ENCODE results near the gene GEMIN2.
"Not testable (repeated sequence)": the region's sequence is repeated elsewhere in the genome, so short reads cannot be mapped to it uniquely, and the experiment has no call there.

Gene GEMIN2, protein sequence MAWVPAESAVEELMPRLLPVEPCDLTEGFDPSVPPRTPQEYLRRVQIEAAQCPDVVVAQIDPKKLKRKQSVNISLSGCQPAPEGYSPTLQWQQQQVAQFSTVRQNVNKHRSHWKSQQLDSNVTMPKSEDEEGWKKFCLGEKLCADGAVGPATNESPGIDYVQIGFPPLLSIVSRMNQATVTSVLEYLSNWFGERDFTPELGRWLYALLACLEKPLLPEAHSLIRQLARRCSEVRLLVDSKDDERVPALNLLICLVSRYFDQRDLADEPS
- 10.6 to 13.7 (median 13.0) reads per million in 3 experiments for total RNA-seq

DNA sequence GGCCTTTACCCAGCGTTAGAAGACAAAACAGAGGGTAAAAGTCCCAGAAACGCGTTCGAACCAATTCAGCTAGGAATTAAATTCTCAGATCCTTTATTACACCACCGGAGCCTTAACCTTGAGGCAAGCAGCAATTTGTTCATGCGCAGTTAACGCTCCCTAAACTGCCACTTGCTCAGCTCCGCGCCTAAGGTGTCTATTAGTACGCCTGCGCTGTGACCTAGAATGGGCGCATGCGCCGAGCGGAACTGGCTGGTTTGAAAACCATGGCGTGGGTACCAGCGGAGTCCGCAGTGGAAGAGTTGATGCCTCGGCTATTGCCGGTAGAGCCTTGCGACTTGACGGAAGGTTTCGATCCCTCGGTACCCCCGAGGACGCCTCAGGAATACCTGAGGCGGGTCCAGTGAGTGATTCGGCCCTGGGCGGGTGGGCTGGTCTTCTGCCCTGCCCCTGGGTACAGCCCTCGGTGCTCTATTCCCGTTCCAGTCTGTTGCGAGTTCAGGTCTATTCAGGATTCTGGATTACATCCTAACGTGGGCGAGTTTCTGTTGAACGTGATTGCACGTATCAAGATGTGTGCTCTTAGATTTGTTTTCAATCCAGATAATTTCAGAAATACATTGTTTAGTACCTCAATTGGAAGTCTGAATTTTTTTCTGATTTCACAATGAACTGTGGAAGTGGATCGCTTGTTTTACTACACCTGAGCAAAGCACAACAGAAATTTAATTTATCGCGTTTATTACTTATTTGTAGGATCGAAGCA lies at the start of gene GEMIN2:
Gene GEMIN2 (plus strand): TSS at position 251 of the 766 bp plus-strand sequence. CDS start 16 bp downstream, at position 267.
- DNase-seq = peak; percentile 93

- DNase-seq = not testable (repeated sequence)
Observed at GRCh38 chr14:39069169-39069805, 44.8 kb upstream of the GEMIN2 start.

DNA sequence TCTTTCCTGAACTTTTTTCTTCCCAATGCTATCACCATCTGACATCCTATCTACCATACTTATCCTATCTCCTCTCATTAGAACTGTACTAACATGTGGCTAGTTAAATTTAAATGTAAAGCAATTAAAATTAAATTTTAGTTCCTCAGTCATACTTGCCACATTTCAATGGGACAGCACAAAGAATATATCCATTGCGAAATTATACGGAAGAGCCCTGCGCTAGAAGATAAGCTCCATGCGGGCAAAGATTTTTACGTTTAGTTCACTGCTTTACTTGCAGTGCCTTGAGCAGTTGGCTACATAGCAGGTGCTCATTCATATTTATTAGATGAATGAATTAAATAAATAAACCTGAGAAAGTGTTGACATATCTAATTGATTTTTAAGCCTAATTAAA lies 44.2 kb upstream of the GEMIN2 start:
- DNase-seq = no peak

GRCh38 chr14:39071096-39071495 lies 43.0 kb upstream of the GEMIN2 start:
- DNase-seq = no peak

DNA sequence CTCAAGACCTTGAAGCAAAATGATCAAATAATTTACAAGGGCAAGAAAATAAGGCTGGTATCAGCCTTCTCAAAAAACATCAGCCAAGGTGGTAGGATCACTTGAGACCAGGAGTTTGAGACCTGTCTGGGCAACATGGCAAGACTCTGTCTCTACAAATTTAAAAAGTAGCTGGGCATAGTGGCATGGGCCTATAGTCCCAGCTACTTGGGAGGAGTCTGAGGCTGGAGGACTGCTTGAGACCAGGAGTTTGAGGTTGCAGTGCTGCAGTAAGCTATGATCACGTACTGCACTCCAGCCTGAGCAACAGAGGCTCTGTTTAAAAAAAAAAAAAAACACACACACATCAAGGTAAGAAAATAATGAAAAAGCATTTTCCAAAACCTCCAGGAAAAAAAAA lies 33.2 kb upstream of the GEMIN2 start:
- no peak for DNase-seq

- DNase-seq = no peak
Observed at GRCh38 chr14:39083127-39083526, 31.0 kb upstream of the GEMIN2 start.

DNA sequence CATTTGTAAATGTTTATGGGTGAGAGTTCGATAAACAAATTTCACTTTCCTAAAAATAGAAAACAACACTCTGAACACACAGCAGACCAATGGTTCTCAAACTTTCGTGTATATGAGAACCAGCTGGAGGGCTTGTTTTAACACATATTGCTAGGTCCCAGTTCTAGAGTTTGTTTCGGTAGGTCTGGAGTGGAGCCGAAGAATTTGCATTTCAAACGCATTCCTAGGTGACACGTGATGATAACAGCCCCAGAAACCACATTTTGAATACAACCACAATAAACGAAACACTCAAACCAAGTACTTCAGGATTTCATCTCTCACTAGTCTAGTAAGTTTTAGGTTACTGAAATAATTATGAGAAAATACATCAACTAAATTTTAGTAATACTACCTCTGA lies 28.2 kb upstream of the GEMIN2 start:
- DNase-seq = no peak

GRCh38 chr14:39087493-39087892 lies 26.6 kb upstream of the GEMIN2 start:
- no peak for DNase-seq

GRCh38 chr14:39090548-39091111 lies 23.5 kb upstream of the GEMIN2 start:
- no peak for DNase-seq

DNA sequence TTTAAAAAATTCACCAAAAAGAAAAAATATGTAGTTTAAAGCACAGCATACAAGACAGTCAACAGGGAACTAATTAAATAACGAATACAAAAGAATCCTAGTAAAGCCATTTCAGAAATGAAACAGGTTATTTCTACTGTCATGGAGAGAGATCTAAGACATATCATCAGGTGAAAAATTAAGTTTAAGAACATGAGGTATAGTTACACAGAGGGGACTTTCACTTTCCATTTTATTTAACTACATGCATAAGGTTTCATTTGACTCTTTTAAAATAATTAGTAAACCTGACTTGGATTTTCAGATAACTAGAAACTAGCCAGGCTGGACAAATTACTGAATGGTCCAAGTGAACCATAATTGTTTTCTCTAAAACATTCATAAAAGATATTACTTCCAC lies 22.4 kb upstream of the GEMIN2 start:
- DNase-seq = no peak

- no peak for DNase-seq
Observed at GRCh38 chr14:39094515-39094914, 19.6 kb upstream of the GEMIN2 start.

- peak; percentile 21 for DNase-seq
Observed at GRCh38 chr14:39097159-39097558, 17.0 kb upstream of the GEMIN2 start.

DNA sequence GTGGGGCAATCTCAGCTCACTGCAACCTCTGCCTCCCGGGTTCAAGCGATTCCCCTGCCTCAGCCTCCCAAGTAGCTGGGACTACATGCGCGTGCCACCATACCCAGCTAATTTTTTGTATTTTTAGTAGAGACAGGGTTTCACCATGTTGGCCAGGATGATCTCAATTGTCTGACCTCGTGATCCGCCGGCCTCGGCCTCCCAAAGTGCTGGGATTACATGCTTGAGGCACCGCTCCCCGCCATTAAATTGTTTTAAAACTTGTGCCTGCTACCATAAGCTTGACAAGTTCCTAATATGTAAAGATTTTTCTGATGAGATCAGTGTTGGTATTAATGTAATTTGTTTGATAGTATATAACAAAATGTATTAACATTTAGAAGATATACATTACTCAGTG lies 14.9 kb upstream of the GEMIN2 start:
- DNase-seq = not testable (repeated sequence)

DNA sequence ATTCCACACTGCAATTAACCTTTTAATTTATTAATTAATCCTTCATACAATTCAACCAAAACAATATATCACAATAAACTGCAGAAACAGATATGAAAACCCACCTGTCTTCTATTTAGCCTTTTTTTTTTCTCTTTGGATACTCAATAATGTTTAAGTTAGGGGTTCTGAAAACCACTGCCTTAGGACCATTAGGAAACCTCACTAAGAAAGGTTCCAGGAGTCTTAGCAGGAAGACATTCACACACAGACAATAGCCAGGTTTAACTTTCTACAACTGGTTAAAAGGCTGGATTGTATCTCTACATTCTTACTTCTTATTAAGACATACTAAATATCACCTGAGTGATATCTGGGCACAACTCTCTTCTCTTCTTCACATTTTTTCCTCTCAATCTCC lies 14.4 kb upstream of the GEMIN2 start:
- DNase-seq = no peak

DNA sequence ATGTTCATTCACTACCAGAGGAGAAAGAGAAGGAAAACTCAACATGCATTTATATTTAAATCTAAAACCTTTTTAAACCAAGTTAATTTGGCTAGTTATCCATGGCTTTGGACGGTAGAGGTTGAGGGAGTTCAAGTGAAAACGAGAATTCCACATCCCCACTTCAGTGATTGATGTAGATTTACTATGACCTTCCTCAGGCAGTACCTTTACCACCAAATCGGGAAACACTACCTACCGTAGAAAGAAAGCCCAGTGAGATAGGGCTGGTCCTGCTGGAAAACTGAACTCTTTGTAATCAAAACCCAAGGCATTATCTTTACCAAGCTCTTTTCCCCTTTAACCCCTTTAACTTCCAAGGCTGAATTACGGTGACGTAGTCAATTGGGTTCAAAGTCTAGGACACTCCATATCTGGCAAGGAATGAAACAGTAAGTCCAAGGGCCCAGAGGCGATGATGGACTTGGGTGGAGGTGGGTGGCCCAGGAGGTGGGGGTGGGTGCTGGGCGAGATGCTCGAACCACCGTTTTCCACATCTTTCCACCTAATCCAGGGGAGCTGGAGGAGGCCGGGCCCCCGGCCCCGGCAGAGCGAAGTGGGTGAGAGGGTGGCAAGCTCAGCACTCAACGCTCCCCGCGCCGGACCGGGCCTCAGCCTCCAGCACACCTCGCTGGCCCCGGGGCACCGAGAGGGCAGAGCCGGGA lies 11.7 kb upstream of the GEMIN2 start:
- DNase-seq = no peak

DNA sequence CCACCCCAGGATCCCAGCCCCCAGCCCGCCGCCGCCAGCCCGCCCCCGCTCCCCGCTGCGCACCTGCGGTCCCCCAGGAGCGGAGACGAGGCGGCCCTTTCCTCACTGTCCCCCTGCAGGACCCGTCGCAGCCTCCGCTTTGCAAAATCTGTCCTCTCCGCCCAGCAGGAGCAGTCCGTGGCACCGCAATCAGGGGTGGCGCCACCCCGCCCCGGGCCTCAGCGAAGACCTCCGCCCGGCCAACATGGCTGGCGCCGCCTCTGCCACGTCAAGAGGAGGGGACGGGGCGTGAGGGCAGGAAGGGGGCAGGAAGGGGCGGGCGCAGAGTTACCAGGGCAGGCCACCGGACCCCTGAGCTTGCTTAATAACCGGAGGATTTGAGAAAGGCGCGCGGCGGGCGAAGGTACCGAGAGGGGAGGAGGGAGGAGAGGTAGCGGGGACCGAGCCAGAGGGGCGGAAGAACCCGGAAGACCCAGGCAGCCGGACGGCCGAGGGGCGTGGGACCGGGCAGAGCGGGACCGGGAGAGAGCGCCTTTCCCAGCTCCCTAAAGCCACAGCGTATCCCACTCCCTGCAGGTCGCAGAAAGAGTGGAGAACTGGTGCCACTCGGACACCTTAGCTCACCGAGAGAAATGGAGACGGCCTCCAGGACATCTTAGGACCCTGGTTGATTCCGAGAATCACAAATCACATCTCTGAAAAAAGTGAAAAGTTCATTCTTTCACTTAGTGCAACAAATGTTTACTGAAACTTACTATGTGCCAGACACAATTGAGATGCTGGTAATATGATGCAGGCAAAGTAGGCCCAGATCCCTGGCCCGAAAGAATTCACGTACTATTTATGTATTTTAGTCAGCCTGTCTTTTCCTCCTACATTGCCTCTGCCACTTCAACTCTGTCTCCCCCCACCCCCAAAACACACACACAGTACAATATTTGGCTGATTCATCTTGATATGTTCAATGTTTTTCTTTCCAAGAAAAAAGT lies 10.9 kb upstream of the GEMIN2 start, which contains the start of gene SEC23A:
Gene SEC23A (minus strand): TSS at position 267 of the 989 bp plus-strand sequence. CDS start 7,117 bp downstream, outside the sequence.
- DNase-seq = peak; percentile 80

DNA sequence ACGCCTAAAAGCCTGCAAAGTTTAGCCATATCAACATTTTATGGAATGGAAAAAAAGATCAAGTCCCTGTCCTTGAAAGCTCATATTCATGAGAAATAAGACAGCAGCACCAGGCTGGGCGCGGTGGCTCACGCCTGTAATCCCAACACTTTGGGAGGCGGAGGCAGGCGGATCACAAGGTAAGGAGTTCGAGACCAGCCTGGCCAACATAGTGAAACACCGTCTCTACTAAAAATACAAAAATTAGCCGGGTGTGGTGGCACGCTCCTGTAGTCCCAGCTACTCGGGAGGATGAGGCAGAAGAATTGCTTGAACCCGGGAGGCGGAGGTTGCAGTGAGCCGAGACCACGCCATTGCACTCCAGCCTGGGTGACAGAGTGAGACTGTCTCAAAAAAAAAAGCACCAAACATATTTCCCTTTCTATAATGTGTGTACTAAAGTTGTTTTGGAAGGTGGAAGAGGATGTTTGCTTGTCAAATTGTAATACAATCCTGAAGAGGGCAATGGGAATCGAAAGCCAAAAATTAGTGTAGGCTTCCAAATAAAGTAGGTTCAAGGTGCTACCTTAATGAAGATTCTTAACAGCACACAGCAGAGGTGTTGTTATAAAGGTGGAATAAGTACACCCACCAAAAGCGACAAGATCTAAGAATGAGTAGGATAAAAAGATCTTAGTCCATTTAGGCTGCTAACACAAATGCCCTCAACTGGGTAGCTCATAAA lies 9.9 kb upstream of the GEMIN2 start:
- DNase-seq = not testable (repeated sequence)

DNA sequence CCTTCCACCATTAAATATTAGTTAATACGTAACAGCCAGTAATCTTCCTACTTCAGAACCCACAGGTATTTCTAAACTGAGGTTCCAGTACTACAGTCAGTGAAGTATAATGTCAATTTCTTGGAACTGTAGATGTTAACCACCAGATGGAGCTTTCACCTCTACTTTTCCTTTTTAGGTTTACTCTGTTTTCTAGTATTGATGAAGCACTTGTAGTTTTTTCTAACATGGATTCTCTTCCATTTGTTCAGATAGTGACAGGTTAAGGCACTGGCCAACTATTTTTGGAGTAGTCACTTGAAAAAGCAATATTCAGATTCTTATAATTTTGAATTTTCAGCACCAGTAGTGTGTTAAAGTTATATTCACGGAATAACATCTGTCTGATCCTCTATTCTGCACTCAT lies 6.5 kb upstream of the GEMIN2 start:
- peak; percentile 10 for DNase-seq

- DNase-seq = no peak
Observed at GRCh38 chr14:39108791-39109190, 5.3 kb upstream of the GEMIN2 start.

DNA sequence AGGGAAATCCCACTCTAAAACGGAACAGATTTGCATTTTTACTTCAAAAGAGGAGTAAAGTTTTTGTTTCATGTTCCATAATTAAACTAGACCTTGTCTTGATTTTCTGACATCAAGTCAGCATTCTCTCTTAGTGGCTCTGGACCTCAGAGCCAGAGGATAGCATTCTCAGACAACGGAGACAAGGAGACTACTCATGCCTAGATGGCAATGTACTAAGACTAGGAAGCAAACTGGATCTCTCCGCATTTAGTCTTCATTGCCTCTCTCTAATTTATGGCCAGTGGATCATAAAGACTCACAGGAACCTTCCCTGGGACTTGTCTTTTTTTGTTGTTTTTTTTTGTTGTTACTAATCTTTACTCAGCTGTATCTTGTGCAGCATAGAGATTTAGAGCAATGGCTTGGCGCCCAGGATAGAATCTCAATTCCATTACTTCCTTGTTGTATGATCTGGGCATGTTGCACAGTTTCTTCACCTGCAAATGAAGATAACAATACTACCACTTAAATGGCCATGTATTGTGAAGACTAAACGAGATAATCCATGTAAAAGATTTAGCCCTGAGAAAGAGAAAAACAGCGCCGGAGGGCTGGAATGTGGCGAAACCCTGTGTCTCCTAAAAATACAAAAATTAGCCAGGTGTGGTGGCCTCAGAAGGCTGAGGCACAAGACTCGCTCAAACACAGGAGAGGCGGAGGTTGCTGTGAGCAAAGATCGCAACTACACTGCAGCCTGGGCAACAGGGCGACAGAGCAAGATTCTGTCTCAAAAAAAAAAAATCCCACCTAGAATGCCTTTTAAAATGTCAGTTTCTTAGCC lies 4.0 kb upstream of the GEMIN2 start:
- DNase-seq = no peak

All from central memory CD4-positive, alpha-beta T cell (primary cell).